Measurements from ENCODE around the gene ITPKB. TPM values are rescaled to one million over a fixed set of nuclear protein-coding genes. Genes with fewer than 3 reads are reported as not detected.

The ITPKB gene
- total RNA-seq, 1 experiment from 2014 or later: 17.7 TPM

- peaks cover 12% of the 10 kb centered on the region for H3K4me1 ChIP-seq (ENCODE audit: insufficient read depth, low read length)
- DNase-seq (peak; percentile 66), ATAC-seq (peak; percentile 51)
- H3K4me2 ChIP-seq (ENCODE audit: low read length): peak overlapping the region; percentile 0; the same call in 1 of the 2 replicates
- no peak overlapping the region for H2AFZ ChIP-seq (ENCODE audit: low read length)
- intact Hi-C loops (cut with micrococcal nuclease): no loop called here
- ChIA-PET POLR2A (ENCODE audit: unreplicated experiment) (no interaction called here), CTCF (no interaction called here)
- H3K9me3 ChIP-seq (ENCODE audit: low read length): no peaks in the 10 kb centered on the region
- no peaks in the 10 kb centered on the region for H3F3A ChIP-seq (ENCODE audit: low read length, unreplicated experiment)
- no TSS peak for BruUV-seq (replicated peaks)
- H4K20me1 ChIP-seq (ENCODE audit: low read length): no peaks in the 10 kb centered on the region
- no peaks in the 10 kb centered on the region for H3K9me2 ChIP-seq (replicated peaks; ENCODE audit: low read length)
- H3K4me3 ChIP-seq (ENCODE audit: low read length): no peak overlapping the region
- no peaks in the 10 kb centered on the region for H3K79me2 ChIP-seq (ENCODE audit: low read length)
- no peak for TF ChIP-seq EZH2 (IDR thresholded peaks at IDR 0.05; ENCODE audit: low read length, unreplicated experiment)
- no peak for TF ChIP-seq EZH2phosphoT487 (IDR thresholded peaks at IDR 0.05; ENCODE audit: borderline replicate concordance, low read length)
- TF ChIP-seq, protein P1, sequence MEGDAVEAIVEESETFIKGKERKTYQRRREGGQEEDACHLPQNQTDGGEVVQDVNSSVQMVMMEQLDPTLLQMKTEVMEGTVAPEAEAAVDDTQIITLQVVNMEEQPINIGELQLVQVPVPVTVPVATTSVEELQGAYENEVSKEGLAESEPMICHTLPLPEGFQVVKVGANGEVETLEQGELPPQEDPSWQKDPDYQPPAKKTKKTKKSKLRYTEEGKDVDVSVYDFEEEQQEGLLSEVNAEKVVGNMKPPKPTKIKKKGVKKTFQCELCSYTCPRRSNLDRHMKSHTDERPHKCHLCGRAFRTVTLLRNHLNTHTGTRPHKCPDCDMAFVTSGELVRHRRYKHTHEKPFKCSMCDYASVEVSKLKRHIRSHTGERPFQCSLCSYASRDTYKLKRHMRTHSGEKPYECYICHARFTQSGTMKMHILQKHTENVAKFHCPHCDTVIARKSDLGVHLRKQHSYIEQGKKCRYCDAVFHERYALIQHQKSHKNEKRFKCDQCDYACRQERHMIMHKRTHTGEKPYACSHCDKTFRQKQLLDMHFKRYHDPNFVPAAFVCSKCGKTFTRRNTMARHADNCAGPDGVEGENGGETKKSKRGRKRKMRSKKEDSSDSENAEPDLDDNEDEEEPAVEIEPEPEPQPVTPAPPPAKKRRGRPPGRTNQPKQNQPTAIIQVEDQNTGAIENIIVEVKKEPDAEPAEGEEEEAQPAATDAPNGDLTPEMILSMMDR (conservative IDR thresholded peaks at IDR 0.05; ENCODE audit: low read depth, low read length): no peak
- H3K27me3 ChIP-seq (ENCODE audit: low read length): no peaks in the 10 kb centered on the region
- H3K36me3 ChIP-seq (ENCODE audit: low read depth, low read length): no peaks in the 10 kb centered on the region
- H3K9ac ChIP-seq (ENCODE audit: low read length): no peak overlapping the region
- H3K27ac ChIP-seq (ENCODE audit: low read length): 0 out of 2 replicates have a peak overlapping the region, but pooled peaks have one; percentile 13
These were observed 82.3 kb downstream of the ITPKB start for GRCh38 chr1:226656601-226657277.

DNA sequence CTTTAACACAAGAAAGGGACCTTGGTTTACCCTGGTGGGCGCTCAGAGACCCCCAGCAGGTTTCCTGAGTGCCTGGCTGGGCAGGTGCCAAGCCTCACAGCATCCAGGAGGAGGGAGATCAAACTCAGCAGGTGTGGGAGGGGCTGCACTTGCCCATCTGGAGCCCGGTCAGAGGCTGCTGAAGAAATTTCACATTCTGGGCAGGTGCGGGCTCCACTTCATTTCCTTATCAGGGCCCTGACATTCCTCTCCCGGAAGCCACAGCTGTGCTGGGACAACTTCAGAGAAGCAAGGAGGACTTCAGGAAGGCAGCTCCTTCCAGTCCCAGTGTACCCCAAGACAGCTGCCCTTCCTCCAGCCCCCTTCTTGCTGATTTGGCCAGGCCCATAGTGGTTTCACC, 82.9 kb downstream of the ITPKB start:
- Histone ChIP-seq H3K9me3 (ENCODE audit: low read length) (no peaks in the 10 kb centered on the region), H3K9ac (ENCODE audit: low read length) (no peak overlapping the region), H4K20me1 (ENCODE audit: low read length) (no peaks in the 10 kb centered on the region), H3K27me3 (ENCODE audit: low read length) (no peaks in the 10 kb centered on the region), H3F3A (ENCODE audit: low read length, unreplicated experiment) (no peaks in the 10 kb centered on the region), H3K4me1 (ENCODE audit: insufficient read depth, low read length) (peaks cover 12% of the 10 kb centered on the region), H3K4me2 (ENCODE audit: low read length) (no peak overlapping the region), H2AFZ (ENCODE audit: low read length) (no peak overlapping the region), H3K4me3 (ENCODE audit: low read length) (no peak overlapping the region), H3K36me3 (ENCODE audit: low read depth, low read length) (no peaks in the 10 kb centered on the region), H3K9me2 (replicated peaks; ENCODE audit: low read length) (no peaks in the 10 kb centered on the region), H3K27ac (ENCODE audit: low read length) (no peak overlapping the region), H3K79me2 (ENCODE audit: low read length) (no peaks in the 10 kb centered on the region)
- ChIA-PET CTCF (no interaction called here), POLR2A (ENCODE audit: unreplicated experiment) (no interaction called here)
- DNase-seq (no peak), ATAC-seq (no peak)
- BruUV-seq (replicated peaks): no TSS peak
- intact Hi-C loops (cut with micrococcal nuclease): no loop called here
- TF ChIP-seq EZH2 (IDR thresholded peaks at IDR 0.05; ENCODE audit: low read length, unreplicated experiment) (no peak), EZH2phosphoT487 (IDR thresholded peaks at IDR 0.05; ENCODE audit: borderline replicate concordance, low read length) (no peak)
- TF ChIP-seq, protein P1 (conservative IDR thresholded peaks at IDR 0.05; ENCODE audit: low read depth, low read length): no peak

Measured in PC-3 (cell line).